NB4 (cell line): ENCODE results near the gene NEMP1.

Experiments used
- CTCF ChIP-seq: IDR thresholded peaks from one replicate; pipeline ENCODE4 v1.5.1; 2012; ENCODE audit warnings: low read depth, low read length
- POLR2A ChIP-seq: IDR thresholded peaks from 2 replicates; pipeline ENCODE4 v1.6.1; 2011; ENCODE audit warnings: mild to moderate bottlenecking; ENCODE audit not compliant: insufficient read length; ENCODE audit errors: extremely low read depth

- TF ChIP-seq CTCF, result no peak
- TF ChIP-seq POLR2A, result no peak
These were observed 58.4 kb downstream of the NEMP1 start for GRCh38 chr12:57019983-57020719.
